ENCODE data around the gene VAV2.

VAV2 gene

DNA sequence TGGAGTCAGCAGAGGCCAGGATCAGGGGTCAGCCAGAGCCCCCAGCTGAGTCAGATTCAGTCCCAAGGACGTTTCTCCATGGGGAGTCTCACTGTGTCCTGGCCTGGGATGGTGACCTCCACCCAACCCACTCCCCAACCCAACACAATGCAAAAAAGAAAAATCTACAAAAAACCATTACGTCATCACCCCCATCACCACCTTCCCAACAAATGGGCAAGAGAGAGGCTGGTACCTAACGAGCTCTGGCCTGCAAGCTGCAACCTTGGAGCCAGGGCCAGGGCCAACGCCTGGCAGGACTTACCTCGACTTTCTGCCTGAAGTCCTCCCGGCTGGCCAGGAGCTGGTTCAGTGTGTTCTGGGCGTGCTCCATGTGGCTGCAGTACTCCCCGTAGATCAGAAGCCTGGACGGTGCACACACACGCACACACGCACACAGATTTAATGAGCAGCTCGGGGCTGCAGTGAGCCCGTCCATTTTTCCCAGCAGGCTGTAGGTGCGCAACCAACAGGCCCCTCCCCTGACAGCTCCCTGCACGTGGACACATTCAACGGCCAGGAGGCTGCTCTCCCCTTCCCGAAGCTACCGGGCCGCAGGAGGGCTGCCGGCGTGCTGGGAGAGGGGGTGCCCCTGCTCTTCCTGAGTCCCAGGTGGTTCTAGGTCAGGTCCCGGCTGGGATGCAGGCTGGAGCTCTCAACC is 194.6 kb downstream of the VAV2 start:
- DNase-seq (ENCODE audit: low read depth in 3 of 3), result no peak

DNA sequence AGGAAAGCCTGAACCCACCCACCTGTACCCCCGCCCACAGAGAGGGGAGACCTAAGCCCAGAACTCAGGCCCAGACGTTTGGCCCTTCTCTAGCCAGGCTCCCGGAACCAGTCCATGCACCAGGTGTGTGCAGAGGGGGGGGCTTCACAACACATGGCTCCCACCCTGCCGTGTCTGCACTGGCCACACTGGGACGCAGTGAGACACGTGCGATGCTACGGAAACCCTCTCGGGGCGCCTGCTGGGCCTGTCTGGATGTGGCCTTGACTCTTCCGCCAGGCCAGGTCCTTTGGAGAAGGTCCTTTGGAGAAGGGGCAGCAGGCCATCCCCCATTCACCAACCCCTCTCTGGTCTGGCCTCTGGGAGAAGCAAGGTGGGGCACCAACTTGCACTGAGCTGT is 195.6 kb downstream of the VAV2 start:
- DNase-seq (ENCODE audit: low read depth in 3 of 3), result no peak

DNA sequence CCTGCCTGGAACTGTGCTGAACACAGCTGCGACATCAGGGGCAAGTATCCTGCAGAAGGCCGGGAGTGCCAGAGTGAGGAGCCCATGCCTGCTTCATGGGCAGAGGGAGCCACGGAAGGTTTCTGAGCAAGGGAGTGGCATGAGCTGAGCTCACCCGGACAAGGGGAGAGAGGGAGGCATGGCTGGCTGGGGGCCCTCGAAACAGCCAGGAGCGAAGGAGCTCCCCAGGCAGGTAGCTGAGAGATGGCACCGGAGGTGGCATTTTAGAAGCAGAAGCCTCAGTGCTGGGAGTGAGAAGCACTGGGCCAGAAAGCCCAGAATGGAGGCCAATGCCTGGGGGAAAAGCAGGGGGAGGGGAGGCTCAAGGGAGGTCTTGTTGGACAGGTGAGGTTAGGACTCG is 197.1 kb downstream of the VAV2 start:
- no peak for DNase-seq (ENCODE audit: low read depth in 3 of 3)

DNA sequence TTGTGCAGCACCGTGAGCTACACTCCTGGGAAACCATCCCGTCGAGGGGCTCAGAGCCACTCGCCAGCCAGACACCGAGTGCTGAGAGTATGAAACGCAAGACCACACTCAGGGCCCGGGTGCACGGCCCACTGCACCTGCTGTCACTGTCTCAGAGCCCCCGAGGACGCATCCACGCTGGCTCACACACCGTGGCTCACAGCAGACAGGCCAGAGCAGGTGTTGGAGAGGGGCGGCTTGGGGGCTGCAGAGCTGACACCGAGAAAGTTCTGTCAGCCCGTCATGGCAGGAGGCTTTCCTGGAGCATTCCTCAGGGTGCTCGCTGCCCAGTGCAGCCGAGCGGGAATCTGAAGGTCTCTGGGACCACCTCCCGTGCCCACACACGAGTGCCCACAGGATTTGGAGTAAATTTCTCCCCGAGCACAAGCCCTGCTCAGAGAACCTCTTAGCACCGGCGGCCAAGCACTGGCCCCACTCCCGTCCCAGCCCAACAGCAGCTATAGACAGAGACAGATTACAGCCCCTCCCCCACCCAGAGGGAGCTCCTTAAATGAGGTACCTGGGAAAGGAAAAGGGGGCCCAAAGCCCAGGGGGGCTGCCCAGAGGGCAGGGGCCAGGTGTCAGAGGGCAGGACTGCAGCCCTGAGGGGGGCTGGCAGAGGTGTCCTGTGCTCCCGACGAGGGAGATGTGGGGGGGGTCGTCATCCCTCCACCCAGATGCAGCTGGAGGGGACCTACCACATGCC is 197.9 kb downstream of the VAV2 start:
- DNase-seq (ENCODE audit: low read depth in 3 of 3), result no peak

DNA sequence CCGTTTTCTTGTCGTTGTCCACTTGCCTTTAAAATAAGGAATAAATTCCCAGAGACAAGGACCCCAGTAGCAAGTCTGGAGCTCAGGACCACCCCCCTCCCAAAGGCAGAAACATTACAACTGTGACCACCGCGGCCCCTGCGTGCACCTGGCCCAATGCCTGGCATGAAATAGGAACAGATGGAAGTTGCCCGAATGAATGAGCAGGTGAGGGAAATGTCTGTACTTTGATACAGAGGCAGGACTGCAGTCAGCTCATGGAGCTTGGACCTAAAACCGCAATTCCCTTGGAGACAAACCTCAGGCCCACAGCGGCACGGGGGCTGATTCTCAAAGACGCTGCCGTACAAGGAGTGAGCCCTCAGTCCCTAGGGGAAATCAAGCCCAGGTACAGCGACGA is 198.7 kb downstream of the VAV2 start:
- DNase-seq (ENCODE audit: low read depth in 3 of 3), result no peak

DNA sequence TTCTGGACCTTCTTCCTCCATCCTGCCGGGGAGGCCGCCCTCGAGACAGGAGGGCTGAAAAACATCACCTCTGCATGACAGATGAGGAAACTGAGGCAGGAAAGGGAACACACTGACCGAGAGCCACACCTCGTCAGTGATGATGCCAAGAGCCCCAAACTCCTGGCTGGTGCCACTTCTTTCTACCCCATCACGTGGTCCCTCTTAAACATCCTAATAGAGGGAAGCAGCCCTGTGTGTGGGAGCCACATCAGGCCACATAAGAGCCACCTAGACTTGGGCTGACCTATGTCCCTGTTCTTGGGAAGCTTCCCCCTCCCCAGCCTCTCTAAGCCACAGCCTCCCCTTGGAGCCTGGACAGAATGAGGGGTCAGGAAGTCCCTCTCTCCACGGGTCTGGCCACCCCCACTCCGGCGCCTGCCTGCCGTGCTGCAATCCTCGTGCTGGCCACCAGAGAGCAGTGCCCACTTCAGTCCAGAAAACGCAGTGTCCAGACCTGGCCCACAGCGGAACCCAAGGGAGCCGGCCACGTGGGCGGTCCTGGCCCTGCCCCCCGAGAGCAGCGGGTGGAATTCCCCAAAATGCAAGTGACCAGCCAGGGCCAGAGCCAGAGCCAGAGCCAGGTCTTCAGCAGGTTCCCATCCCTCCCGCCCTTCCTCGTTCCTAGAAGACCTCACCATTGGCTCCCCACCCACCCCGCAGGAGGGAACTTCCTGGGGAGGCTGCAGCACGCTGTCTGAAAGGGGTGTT is 199.2 kb downstream of the VAV2 start:
- DNase-seq (ENCODE audit: low read depth in 3 of 3), result peak; percentile 8 to 37 (median 8)

DNA sequence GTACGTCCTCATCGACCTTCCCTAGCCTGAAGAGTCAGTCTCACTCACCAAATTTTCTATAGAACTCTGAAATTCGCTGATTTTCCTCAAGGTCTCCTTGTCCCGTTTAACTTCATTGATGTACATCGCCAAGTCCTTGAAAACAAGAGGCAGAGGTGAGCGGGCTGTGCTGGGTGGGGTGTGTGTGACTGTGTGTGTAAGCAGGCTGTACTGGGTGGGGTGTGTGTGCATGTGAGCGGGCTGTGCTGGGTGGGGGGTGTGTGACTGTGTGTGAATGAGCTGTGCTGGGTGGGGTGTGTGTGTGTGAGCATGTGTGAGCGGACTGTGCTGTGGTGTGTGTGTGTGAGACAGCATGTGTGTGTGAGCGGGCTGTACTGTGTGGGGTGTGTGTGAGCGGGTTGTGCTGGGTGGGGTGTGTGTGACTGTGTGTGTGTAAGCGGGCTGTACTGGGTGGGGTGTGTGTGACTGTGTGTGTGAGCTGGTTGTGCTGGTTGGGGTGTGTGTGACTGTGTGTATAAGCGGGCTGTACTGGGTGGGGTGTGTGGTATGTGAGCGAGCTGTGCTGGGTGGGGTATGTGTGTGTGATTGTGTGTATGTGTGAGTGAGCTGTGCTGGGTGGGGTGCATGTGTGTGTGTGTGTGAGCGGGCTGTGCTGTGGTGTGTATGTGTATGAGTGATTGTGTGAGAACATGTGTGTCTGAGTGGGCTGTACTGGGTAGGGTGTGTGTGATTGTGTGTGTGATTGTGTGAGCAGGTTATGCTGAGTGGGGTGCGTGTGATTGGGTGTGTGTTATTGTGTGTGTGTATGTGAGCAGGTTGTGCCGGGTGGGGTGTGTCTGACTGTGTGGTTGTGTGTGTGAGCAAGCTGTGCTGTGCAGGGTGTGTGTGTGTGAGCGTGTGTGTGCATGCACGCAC is 200.1 kb downstream of the VAV2 start:
- DNase-seq (ENCODE audit: low read depth in 3 of 3), result no peak

DNA sequence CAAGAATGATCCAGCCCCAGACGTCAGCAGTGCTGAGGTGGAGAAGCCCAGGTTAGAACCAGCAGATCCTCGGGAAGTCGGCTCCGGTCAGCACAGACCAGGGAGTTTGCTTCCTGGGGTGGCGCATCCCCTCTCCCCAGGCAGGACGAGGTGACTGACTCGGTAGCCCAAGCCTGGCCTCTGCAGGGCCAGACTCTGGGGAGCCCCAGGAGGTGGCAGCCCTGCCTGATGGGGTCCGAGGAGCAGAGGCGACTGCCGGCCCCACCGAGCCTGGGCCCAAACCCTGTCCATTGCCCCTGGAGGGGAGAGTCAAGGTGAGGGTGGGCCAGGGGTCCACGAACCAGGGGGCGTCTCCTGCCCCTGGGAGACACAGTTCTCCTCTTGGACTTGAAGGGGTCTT is 201.1 kb downstream of the VAV2 start:
- no peak for DNase-seq (ENCODE audit: low read depth in 3 of 3)

DNA sequence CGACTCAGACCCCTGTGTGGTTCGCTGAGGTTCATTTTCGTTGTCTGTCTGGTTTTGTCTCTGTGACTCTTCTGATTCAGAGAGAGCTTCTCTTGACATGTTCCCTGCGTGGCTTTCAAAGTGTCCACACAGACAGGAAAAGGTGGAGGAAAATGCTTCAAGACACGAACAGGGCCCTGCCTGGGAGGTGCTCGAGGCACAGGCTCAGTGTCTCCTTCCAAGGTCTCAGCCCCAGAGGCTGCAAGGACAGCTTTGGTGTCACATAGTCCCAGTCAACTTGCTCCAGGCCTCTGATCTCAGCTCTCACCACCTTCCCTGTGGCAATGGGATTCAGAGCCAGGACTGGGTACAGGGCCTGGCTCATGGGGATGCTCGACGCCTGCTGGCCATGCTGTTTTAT is 202.3 kb downstream of the VAV2 start:
- no peak for DNase-seq (ENCODE audit: low read depth in 3 of 3)

DNA sequence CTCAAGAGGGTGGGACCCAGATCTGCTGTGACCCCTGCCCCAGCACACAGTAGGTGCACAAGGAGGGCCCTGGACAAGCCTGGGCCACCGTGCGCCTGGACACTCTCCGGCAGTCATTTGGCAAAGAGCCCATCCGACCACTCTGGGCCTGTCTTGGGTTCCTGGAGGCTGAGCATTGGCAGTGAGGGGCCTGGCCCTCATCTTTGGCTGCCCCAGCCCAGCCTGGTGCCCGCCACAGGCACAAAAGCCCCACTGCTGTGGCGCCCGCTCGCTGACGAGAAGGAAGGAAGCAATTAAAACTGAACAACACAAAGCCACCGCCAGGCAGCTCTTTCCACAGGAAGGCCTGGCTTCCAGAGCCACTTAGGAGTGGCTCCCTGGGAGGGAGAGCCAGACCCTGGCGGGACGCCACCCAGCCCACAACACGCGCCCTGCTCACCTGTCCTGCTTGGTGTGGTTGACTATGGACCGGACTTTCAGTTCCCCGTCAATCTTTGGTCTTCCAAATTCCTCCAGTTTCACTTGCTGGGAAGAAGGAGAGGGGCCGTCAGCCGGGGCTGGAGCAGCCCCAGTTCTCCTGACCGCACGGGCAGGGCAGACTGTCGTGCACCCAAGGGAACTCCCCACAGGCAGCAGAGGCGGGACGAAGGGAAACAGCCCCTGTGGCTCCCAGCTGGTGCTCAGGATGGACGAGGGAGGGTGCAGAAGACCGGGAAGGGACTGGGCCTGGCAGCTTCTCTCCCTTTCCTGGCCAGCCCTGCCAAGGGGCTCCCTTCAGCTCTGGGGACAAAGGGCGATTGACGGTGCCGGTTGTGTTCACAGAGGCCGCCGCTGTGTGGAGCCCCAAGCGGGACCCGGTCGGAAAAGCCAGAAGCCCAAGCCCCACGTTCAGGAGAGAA is 203.1 kb downstream of the VAV2 start:
- DNase-seq (ENCODE audit: low read depth in 3 of 3), result no peak

DNA sequence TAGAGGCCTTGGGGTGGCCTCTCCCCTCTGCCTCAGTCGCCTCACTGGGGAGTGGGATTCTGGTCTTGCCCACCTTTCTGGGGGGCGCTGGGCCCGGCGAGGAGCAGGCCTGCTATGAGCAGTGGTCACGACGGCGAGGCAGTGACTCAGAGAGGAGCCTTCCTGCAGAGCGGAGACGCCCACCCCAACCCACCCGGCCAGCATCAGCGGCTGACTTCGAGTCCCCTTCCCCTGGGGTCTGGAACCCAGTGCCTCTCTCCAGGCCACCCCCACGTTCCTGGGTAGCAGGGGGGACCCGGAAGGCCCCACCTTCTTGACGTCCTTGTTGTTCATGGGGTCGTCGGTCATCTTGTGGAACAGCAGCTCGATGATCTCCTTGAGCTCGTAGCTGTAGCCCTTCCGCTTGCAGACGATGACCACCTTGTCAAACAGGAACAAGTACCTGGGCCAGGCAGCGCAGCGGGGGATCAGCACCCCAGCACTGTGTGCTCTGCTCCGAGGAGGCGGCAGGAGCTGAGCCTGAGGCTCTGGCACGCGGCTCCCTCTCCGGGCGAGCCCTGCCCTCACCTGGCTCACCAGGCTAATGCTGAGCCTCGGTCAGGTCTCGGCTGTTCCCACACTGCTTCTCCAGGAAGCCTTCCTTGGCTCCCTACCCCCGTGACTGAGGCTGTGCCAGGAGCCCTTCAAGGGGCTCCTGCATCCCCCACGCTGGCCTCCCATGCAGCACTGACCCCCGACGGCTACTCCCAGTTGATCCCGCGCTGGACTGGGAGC is 203.9 kb downstream of the VAV2 start:
- DNase-seq (ENCODE audit: low read depth in 3 of 3), result no peak

DNA sequence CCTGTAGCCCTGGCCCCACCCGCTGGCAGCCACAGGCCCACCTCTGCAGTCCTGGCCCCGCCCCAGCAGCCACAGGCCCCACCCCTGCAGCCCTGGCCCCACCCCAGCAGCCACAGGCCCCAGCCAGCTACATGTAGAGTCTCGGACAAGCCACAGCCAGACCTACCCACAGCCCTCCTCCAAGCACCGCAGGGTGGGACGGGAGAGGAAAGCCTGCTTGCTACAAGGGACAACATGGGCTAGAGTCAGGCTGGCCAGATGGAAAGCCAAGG is 204.4 kb downstream of the VAV2 start:
- DNase-seq (ENCODE audit: low read depth in 3 of 3), result no peak

DNA sequence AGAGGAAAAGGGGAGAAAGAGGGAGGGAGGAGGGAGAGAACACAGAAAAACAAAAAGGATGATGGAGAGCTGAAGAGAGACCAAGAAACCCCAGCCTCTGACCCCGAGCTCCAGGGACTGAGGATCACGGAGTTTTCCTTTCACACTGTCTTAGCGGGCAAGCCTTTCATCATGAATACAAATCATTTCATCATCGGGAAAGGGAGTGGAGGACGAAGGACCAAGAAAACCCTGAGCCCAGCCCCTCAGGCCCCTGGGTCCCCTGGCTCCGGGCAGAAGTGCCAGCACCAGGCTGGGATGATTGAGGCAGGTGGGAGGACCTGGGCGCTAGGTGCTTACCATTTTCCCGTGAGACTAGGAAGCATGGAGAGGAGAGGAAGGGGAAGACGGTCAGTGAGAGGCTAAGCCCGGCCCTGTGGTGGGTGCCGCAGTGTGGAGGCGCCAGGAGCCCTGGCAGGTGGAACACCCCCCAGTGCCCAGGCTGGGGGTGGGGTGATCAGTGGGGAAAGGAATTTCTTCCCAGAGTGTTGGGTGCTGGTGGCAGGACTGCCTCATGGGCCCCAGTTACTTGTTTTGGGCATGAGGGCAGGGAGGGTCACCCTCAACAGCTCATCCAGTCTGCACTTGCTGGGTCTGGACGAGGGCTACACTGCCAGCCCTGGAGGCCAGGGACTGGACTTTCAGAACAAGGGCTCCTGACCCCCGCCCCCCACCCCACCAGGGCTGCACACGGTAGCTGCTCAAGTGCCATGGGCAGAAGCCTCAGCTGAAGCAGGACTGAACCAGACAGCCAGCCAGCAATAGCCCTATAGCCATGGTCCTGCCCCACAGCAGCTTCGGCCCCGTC is 205.0 kb downstream of the VAV2 start:
- DNase-seq (ENCODE audit: low read depth in 3 of 3), result no peak

DNA sequence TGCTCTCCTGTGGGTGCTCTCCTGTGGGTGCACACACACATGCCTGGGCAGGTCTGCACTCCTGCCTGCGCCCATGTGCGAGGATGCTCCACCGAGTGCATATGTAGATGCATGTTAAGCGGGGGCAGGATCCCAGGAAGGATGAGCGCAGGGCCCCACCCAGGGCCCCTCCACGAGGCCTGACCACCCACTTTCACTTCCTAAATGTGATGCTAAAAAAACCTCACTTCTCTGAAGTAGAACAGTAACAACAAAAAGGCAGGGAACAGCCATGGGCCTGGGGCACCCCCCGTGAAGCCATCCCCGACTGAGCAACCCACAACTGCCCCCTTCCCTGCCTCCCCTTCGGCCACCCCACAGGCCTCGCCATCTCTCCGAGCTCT is 205.8 kb downstream of the VAV2 start:
- no peak for DNase-seq (ENCODE audit: low read depth in 3 of 3)

DNA sequence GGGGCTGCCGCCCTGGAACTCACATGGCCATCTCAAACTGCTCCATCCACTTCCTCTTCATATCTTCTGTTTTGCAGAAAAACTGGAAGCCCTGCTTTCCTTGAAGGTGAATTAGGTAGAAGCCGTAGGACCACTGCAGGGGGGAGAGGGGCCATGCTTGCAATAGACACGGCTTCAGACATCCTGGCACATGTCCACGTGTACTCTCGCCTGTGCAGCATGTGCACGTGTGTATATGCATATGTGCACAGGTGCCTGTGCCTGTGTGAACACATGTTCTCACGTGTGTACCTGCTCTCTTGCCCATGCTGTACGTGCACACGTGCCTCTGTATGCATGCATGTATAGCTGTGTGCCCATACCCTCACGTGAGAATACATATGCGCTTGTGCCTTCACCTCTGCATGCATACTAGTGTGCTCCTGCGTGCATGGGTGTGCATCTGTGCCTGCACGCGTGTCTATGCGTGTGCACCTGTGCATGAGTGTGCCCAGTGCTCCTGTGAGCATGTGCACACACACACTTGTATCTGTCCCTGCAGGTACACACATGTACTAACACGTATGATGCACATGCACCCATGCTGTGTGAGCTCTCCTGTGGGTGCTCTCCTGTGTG is 206.3 kb downstream of the VAV2 start:
- DNase-seq (ENCODE audit: low read depth in 3 of 3), result no peak

DNA sequence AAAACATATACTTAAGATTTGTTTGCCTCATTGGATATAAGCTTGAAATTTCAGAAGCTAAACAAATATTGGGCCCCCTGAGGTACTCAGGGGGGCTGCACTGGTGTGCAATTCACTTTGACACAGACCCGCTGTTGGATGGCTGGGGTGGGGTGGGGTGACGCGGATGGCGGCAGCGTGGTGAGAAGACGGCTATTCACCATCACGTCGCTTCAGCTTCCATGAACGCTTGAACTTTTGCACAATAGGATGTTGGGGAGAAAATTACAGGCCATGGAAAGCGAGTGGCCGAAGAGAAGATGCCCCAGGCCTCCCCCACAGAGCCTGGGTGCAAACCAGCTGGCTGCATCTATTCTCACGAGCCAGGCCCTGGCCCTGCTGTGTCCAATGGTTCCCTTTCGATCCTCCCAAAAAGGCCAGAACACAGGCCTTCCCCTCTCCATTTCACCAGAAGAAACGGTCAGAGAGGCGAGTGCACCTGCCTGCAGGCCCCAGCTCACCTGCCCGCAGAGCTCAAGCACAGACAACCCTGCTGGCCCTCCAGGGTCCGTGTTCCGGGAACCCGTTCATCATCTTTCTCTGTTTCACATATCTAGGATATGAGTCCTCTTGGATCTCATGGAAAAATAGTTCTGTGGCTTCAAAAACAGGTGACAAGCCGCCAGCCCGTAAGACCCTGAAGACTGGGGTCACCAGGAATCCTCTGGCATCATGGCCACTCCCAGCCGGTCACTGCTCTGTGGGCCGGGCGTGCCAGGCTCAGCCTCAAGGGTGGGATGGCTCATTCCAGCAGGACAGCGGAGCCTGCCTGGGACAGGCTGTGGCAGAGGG is 207.2 kb downstream of the VAV2 start:
- no peak for DNase-seq (ENCODE audit: low read depth in 3 of 3)

DNA sequence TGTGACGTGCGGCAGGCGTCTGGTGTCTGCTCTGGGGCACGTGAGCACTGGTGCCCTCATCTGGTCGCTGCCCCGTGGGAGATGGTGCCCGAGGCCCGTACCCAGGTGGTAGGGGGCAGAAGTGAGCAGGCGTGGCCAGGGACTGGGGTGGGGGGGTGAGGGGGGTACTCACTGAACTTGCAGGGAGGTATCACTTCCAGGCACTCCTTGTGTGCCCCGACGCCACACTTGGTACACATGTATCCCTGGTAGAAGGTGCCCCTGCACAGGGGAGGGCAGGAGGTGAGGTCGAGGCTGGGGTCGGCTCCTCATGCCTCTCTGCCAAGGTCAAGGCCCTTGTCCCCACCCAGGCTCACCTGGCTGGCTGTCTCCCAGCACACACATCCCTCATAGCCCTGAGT is 208.8 kb downstream of the VAV2 start:
- no peak for DNase-seq (ENCODE audit: low read depth in 3 of 3)
